ENCODE results near the gene TTC21A.

- TF ChIP-seq CTCF (conservative IDR thresholded peaks at IDR 0.05) = no peak
- no peak for TF ChIP-seq ZFX (IDR thresholded peaks at IDR 0.05)
These were observed 40.4 kb downstream of the TTC21A start for GRCh38 chr3:39147711-39148434.

Data from C4-2B (cell line).